Duodenal mucosa (tissue), 2 donors: ENCODE measurements around the gene CHRDL2.

Experiments
- H3K27ac ChIP-seq: one replicate; pipeline ENCODE4 v1.7.0; 2013; ENCODE audit warnings: low read depth, low read length
- H3K27me3 ChIP-seq, 2 donors: one replicate each; pipeline ENCODE4 v1.7.0; 2013; ENCODE audit warnings: low read length in 2 of 2, control low read depth in 1 of 2; ENCODE audit not compliant: insufficient read depth in 2 of 2, control insufficient read depth in 1 of 2
- H3K36me3 ChIP-seq, 2 donors: one replicate each; pipeline ENCODE4 v1.7.0; 2013; ENCODE audit warnings: low read length in 2 of 2, control low read depth in 1 of 2; ENCODE audit not compliant: insufficient read depth in 2 of 2, control insufficient read depth in 1 of 2
- H3K4me1 ChIP-seq, 2 donors: one replicate each; pipeline ENCODE4 v1.7.0; 2013; ENCODE audit warnings: low read length in 2 of 2, control low read depth in 1 of 2; ENCODE audit not compliant: insufficient read depth in 2 of 2, control insufficient read depth in 1 of 2
- H3K4me3 ChIP-seq, 2 donors: one replicate each; pipeline ENCODE4 v1.7.0; 2013; ENCODE audit warnings: low read length in 2 of 2, low read depth in 1 of 2
- H3K9ac ChIP-seq, 2 donors: one replicate each; pipeline ENCODE4 v1.7.0; 2013; ENCODE audit warnings: low read length in 2 of 2, low read depth in 1 of 2
- H3K9me3 ChIP-seq, 2 donors: one replicate each; pipeline ENCODE4 v1.7.0; 2013; ENCODE audit warnings: low read length in 2 of 2, control low read depth in 1 of 2; ENCODE audit not compliant: control insufficient read depth in 1 of 2

Gene CHRDL2

DNA sequence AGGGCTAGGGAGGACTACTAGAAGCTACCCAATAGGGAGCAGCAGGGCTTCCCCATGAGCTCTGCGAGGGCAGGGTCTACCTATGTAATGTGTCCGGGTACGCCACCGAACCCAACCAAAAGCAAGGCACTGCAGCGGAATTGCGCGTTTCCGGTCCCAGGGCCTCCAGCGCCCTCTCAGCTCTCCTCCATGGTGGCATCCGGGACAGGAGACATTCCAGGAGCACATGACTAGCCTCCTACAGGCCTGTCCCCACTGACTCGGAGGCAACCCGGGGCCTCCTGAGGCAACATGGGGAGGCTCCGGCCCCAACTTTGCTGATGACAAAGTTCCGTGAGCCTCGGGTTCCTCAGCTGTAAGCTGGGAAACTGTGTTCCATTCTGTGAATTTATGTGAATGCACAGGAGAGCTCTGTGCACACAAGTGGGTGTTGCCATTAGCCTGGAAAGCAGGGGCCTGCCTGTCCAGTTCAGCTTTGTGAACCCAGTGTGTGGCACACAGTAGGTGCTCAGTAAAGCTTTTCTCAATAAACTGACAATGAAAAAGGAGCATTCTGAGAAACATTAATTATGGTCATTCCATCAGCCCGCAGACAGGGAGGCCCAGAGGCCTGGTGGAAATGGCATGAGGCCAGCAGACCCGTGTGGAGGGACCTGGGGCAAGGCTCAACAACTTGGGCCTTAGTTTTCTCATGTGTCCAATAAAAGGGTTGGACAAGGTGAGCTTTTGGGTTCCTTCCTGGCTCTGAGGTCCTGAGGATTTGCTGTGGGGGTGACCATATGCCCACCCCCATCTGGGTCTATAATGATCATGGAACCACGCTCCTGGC is 50.3 kb downstream of the CHRDL2 start:
- Histone ChIP-seq H3K4me3 (no peak overlapping the region), H3K36me3 (no peaks in the 10 kb centered on the region), H3K27ac (no peak overlapping the region), H3K4me1 (peaks cover 0 to 6% of the 10 kb centered on the region in 2 donors), H3K27me3 (peaks cover 2 to 6% of the 10 kb centered on the region in 2 donors), H3K9ac (no peak overlapping the region), H3K9me3 (no peaks in the 10 kb centered on the region)

- H3K36me3 ChIP-seq: no peaks in the 10 kb centered on the region
- H3K27me3 ChIP-seq: peaks cover 2 to 6% of the 10 kb centered on the region in 2 donors
- no peaks in the 10 kb centered on the region for H3K9me3 ChIP-seq
- no peak overlapping the region for H3K27ac ChIP-seq
- no peak overlapping the region for H3K9ac ChIP-seq
- no peak overlapping the region for H3K4me3 ChIP-seq
- peaks cover 0 to 6% of the 10 kb centered on the region in 2 donors for H3K4me1 ChIP-seq
Measured at GRCh38 chr11:74680035-74680671, 51.1 kb downstream of the CHRDL2 start.

GRCh38 chr11:74679513-74679865 is 51.7 kb downstream of the CHRDL2 start:
- H3K9ac ChIP-seq: no peak overlapping the region
- no peak overlapping the region for H3K27ac ChIP-seq
- H3K4me3 ChIP-seq: no peak overlapping the region
- peaks cover 2 to 6% of the 10 kb centered on the region in 2 donors for H3K27me3 ChIP-seq
- no peaks in the 10 kb centered on the region for H3K36me3 ChIP-seq
- peaks cover 0 to 6% of the 10 kb centered on the region in 2 donors for H3K4me1 ChIP-seq
- H3K9me3 ChIP-seq: no peaks in the 10 kb centered on the region

GRCh38 chr11:74678591-74679512 is 52.4 kb downstream of the CHRDL2 start:
- H3K27ac ChIP-seq: no peak overlapping the region
- no peaks in the 10 kb centered on the region for H3K36me3 ChIP-seq
- peaks cover 0 to 4% of the 10 kb centered on the region in 2 donors for H3K4me1 ChIP-seq
- H3K4me3 ChIP-seq: no peak overlapping the region
- H3K9me3 ChIP-seq: no peaks in the 10 kb centered on the region
- peaks cover 2 to 6% of the 10 kb centered on the region in 2 donors for H3K27me3 ChIP-seq
- no peak overlapping the region for H3K9ac ChIP-seq

- peaks cover 0 to 4% of the 10 kb centered on the region in 2 donors for H3K27me3 ChIP-seq
- H3K9ac ChIP-seq: no peak overlapping the region
- H3K4me3 ChIP-seq: no peak overlapping the region
- no peaks in the 10 kb centered on the region for H3K4me1 ChIP-seq
- H3K27ac ChIP-seq: no peak overlapping the region
- H3K36me3 ChIP-seq: no peaks in the 10 kb centered on the region
- H3K9me3 ChIP-seq: no peaks in the 10 kb centered on the region
Measured at GRCh38 chr11:74678041-74678440, 53.2 kb downstream of the CHRDL2 start.

GRCh38 chr11:74677131-74677530 is 54.1 kb downstream of the CHRDL2 start:
- no peak overlapping the region for H3K9ac ChIP-seq
- peaks cover 0 to 5% of the 10 kb centered on the region in 2 donors for H3K4me1 ChIP-seq
- H3K9me3 ChIP-seq: no peaks in the 10 kb centered on the region
- H3K27ac ChIP-seq: no peak overlapping the region
- H3K27me3 ChIP-seq: no peaks in the 10 kb centered on the region
- H3K36me3 ChIP-seq: no peaks in the 10 kb centered on the region
- H3K4me3 ChIP-seq: no peak overlapping the region

DNA sequence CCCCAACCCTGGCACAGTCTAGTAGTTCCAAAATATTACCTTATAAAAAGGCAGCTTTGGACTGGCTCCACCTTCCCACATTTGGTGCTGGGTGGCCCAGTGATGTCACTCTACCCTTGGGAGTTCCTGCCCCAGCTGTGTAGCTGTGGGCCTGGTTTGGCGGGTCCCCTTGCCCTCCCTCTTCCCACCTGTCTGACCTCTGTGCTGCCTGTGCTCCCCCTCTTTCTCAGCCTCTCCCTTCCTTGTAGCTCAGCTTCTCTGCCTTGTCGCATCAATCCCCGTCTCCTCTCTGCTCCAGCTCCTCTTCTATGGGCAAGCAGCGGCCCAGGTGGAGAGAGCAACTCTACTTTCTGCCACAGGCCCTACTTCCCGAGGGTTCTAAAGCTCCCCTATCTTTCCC is 54.6 kb downstream of the CHRDL2 start:
- no peak overlapping the region for H3K4me3 ChIP-seq
- H3K27me3 ChIP-seq: no peaks in the 10 kb centered on the region
- H3K36me3 ChIP-seq: no peaks in the 10 kb centered on the region
- H3K27ac ChIP-seq: no peak overlapping the region
- no peak overlapping the region for H3K9ac ChIP-seq
- H3K9me3 ChIP-seq: no peaks in the 10 kb centered on the region
- peaks cover 0 to 5% of the 10 kb centered on the region in 2 donors for H3K4me1 ChIP-seq

DNA sequence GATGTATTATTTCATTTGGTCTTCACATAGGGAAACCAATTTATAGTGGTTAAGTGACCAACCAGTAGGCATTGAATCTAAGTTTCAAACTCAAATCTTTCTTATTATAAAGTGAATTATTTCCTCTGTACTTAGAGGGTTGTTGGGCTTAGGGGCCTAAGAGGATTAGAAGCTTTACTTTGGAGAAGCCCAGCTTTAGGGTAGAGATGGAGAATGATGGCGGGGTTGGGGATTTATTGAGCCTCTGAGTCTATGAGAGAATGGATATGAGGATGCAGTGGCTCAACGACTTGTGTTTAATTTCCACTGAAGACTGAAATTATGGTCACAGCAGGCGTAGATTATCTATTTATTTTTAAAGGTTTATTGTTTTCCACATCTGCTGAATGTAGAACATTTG is 55.5 kb downstream of the CHRDL2 start:
- no peaks in the 10 kb centered on the region for H3K27me3 ChIP-seq
- no peak overlapping the region for H3K27ac ChIP-seq
- peaks cover 0 to 5% of the 10 kb centered on the region in 2 donors for H3K4me1 ChIP-seq
- H3K4me3 ChIP-seq: no peak overlapping the region
- no peaks in the 10 kb centered on the region for H3K36me3 ChIP-seq
- H3K9me3 ChIP-seq: no peaks in the 10 kb centered on the region
- H3K9ac ChIP-seq: no peak overlapping the region

DNA sequence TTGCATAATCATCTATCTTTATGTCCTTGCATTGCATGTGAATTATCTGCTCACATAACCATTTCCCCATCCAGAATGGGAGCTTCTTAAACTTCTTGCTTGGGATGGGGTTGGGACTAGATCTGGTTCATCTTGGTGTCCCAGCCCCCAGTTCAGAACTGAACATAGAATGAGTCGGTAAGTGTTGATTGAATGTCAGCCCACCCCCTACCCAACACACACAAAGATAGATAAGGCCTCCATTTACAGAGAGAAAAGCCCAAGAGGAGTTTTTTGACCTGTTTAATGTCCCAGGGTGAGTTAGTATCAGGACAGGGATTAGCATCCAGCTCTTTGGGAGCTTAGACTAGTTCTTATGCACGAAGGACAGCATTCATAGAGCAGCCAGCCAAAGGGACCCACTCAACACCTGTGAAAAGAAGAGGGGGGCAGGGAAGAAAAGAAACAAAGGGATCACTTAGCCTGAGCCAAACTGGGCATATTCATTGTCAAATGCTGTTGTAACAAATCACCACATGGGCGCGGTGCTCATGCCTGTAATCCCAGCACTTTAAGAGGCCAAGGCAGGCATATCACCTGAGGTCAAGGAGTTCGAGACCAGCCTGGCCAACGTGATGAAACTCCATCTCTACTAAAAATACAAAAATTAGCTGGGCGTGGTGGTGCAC is 57.4 kb downstream of the CHRDL2 start:
- H3K4me1 ChIP-seq: peaks cover 0 to 5% of the 10 kb centered on the region in 2 donors
- no peaks in the 10 kb centered on the region for H3K9me3 ChIP-seq
- no peak overlapping the region for H3K9ac ChIP-seq
- H3K27me3 ChIP-seq: no peaks in the 10 kb centered on the region
- H3K36me3 ChIP-seq: no peaks in the 10 kb centered on the region
- H3K4me3 ChIP-seq: no peak overlapping the region
- no peak overlapping the region for H3K27ac ChIP-seq
